Neural progenitor cell (in vitro differentiated cells): ENCODE data around the gene NAA16. TPM values are rescaled to one million over a fixed set of nuclear protein-coding genes. Genes with fewer than 3 reads are reported as not detected.

Experiments
- DNase-seq: peaks from one replicate; pipeline ENCODE4 v3.0.0-alpha.2; 2016; ENCODE audit warnings: low spot score
- H2AFZ ChIP-seq: fragments of 200-600 bp; sonication (generic); replicated peaks from 2 replicates; pipeline ENCODE4 v1.6.1; 2016; ENCODE audit warnings: antibody characterized with exemption
- H3F3A ChIP-seq: fragments of 200-600 bp; sonication (generic); 2 replicates; pipeline ENCODE4 v1.6.1; 2016; ENCODE audit warnings: antibody characterized with exemption, low read depth
- H3K27ac ChIP-seq: fragments of 200-600 bp; sonication (generic); 2 replicates; pipeline ENCODE4 v1.5.1; 2016; ENCODE audit warnings: mild to moderate bottlenecking
- H3K27me3 ChIP-seq: fragments of 200-600 bp; sonication (generic); 2 replicates; pipeline ENCODE4 v1.6.1; 2016; ENCODE audit warnings: mild to moderate bottlenecking, moderate library complexity
- H3K36me3 ChIP-seq: fragments of 200-600 bp; sonication (generic); 2 replicates; pipeline ENCODE4 v1.5.1; 2016
- H3K4me1 ChIP-seq: fragments of 200-600 bp; sonication (generic); 2 replicates; pipeline ENCODE4 v1.6.1; 2016; ENCODE audit warnings: mixed run types
- H3K4me2 ChIP-seq: fragments of 200-600 bp; sonication (generic); 2 replicates; pipeline ENCODE4 v1.6.1; 2016
- H3K4me3 ChIP-seq: fragments of 200-600 bp; sonication (generic); 2 replicates; pipeline ENCODE4 v1.5.1; 2016
- H3K79me2 ChIP-seq: fragments of 200-600 bp; sonication (generic); 2 replicates; pipeline ENCODE4 v1.6.1; 2016; ENCODE audit warnings: low read depth
- H3K9ac ChIP-seq: fragments of 200-600 bp; sonication (generic); 2 replicates; pipeline ENCODE4 v1.6.1; 2016
- H3K9me3 ChIP-seq: fragments of 200-600 bp; sonication (generic); 2 replicates; pipeline ENCODE4 v1.5.1; 2016; ENCODE audit warnings: low read depth
- H4K20me1 ChIP-seq: fragments of 200-600 bp; sonication (generic); 2 replicates; pipeline ENCODE4 v1.6.1; 2016; ENCODE audit warnings: low read depth
- H3K27ac Mint-ChIP-seq: 3 replicates; pipeline ENCODE4 v1.8.0; 2021; ENCODE audit warnings: mixed read lengths
- H3K27me3 Mint-ChIP-seq: 2 replicates; pipeline ENCODE4 v1.8.0; 2022; ENCODE audit warnings: low read depth, mild to moderate bottlenecking, inconsistent platforms, moderate library complexity, mixed read lengths; ENCODE audit not compliant: insufficient read depth
- H3K36me3 Mint-ChIP-seq: 3 replicates; pipeline ENCODE4 v1.8.0; 2021; ENCODE audit warnings: mixed read lengths
- H3K4me1 Mint-ChIP-seq: 3 replicates; pipeline ENCODE4 v1.8.0; 2021; ENCODE audit warnings: mixed read lengths
- H3K4me3 Mint-ChIP-seq: 3 replicates; pipeline ENCODE4 v1.8.0; 2021; ENCODE audit warnings: mild to moderate bottlenecking, moderate library complexity, mixed read lengths
- H3K9me3 Mint-ChIP-seq: 3 replicates; pipeline ENCODE4 v1.8.0; 2020; ENCODE audit warnings: mixed read lengths
- CTCF ChIP-seq: fragments of 200-600 bp; sonication (generic); IDR thresholded peaks from 2 replicates; pipeline ENCODE4 v1.5.1; 2017; ENCODE audit warnings: antibody characterized with exemption, mild to moderate bottlenecking
- EZH2 ChIP-seq: fragments of 200-600 bp; sonication (generic); IDR thresholded peaks from 2 replicates; pipeline ENCODE4 v1.6.1; 2017; ENCODE audit warnings: antibody characterized with exemption, mild to moderate bottlenecking, moderate library complexity
- EZH2phosphoT487 ChIP-seq: fragments of 200-600 bp; sonication (generic); IDR thresholded peaks from 2 replicates; pipeline ENCODE4 v1.6.1; 2017; ENCODE audit warnings: antibody characterized with exemption
- total RNA-seq: library from RNA; depleted of rRNA; stranded (reverse); fragments of >200 nt; gene quantifications from 2 replicates; pipeline ENCODE4 v1.2.3, GENCODE V29; 2015; ENCODE audit warnings: low replicate concordance

NAA16 gene
- total RNA-seq, 1 donor from 2014 or later, result 45.3 TPM

GRCh38 chr13:41284512-41285288 is 26.4 kb upstream of the NAA16 start:
- no peak for DNase-seq
- Mint-ChIP-seq H3K36me3 (no peaks in the 10 kb centered on the region), H3K9me3 (no peaks in the 10 kb centered on the region), H3K4me3 (no peak overlapping the region), H3K4me1 (no peaks in the 10 kb centered on the region), H3K27ac (no peak overlapping the region), H3K27me3 (peaks cover 2% of the 10 kb centered on the region)
- TF ChIP-seq EZH2, result no peak
- TF ChIP-seq EZH2phosphoT487, result no peak
- TF ChIP-seq CTCF, result no peak
- Histone ChIP-seq H3K27ac (no peak overlapping the region), H3K36me3 (no peaks in the 10 kb centered on the region), H2AFZ (no peak overlapping the region), H3F3A (no peaks in the 10 kb centered on the region), H3K79me2 (no peaks in the 10 kb centered on the region), H3K9ac (no peak overlapping the region), H4K20me1 (no peaks in the 10 kb centered on the region), H3K4me1 (no peaks in the 10 kb centered on the region), H3K4me3 (no peak overlapping the region), H3K9me3 (no peaks in the 10 kb centered on the region), H3K4me2 (no peak overlapping the region), H3K27me3 (no peaks in the 10 kb centered on the region)

- no peaks in the 10 kb centered on the region for H3K27me3 ChIP-seq
- H3K36me3 Mint-ChIP-seq, result no peaks in the 10 kb centered on the region
- H2AFZ ChIP-seq, result no peak overlapping the region
- H3K79me2 ChIP-seq, result no peaks in the 10 kb centered on the region
- no peaks in the 10 kb centered on the region for H3K9me3 ChIP-seq
- H3K36me3 ChIP-seq, result no peaks in the 10 kb centered on the region
- H3K4me1 ChIP-seq, result no peaks in the 10 kb centered on the region
- H3K9ac ChIP-seq, result no peak overlapping the region
- no peak overlapping the region for H3K27ac ChIP-seq
- H3K9me3 Mint-ChIP-seq, result peaks cover under 1% of the 10 kb centered on the region
- TF ChIP-seq CTCF, result no peak
- TF ChIP-seq EZH2, result no peak
- no peak for TF ChIP-seq EZH2phosphoT487
- DNase-seq, result no peak
- H3F3A ChIP-seq, result no peaks in the 10 kb centered on the region
- no peaks in the 10 kb centered on the region for H3K27me3 Mint-ChIP-seq
- H3K4me1 Mint-ChIP-seq, result no peaks in the 10 kb centered on the region
- H4K20me1 ChIP-seq, result no peaks in the 10 kb centered on the region
- H3K4me2 ChIP-seq, result no peak overlapping the region
- no peak overlapping the region for H3K4me3 ChIP-seq
- no peak overlapping the region for H3K4me3 Mint-ChIP-seq
- no peak overlapping the region for H3K27ac Mint-ChIP-seq
These were observed 24.7 kb upstream of the NAA16 start for GRCh38 chr13:41286370-41286769.

GRCh38 chr13:41289463-41289881 is 21.6 kb upstream of the NAA16 start:
- Histone ChIP-seq H3K4me3 (no peak overlapping the region), H2AFZ (no peak overlapping the region), H4K20me1 (no peaks in the 10 kb centered on the region), H3K4me1 (no peaks in the 10 kb centered on the region), H3K27me3 (no peaks in the 10 kb centered on the region), H3K36me3 (no peaks in the 10 kb centered on the region), H3K9me3 (no peaks in the 10 kb centered on the region), H3K9ac (no peak overlapping the region), H3K4me2 (no peak overlapping the region), H3K27ac (no peak overlapping the region), H3K79me2 (no peaks in the 10 kb centered on the region), H3F3A (no peaks in the 10 kb centered on the region)
- Mint-ChIP-seq H3K27me3 (no peaks in the 10 kb centered on the region), H3K9me3 (peaks cover 7% of the 10 kb centered on the region), H3K4me3 (no peak overlapping the region), H3K36me3 (no peaks in the 10 kb centered on the region), H3K4me1 (no peaks in the 10 kb centered on the region), H3K27ac (no peak overlapping the region)
- DNase-seq, result no peak
- no peak for TF ChIP-seq EZH2
- TF ChIP-seq EZH2phosphoT487, result no peak
- no peak for TF ChIP-seq CTCF
